ENCODE measurements around the gene ARL9. TPM values are rescaled to one million over a fixed set of nuclear protein-coding genes. Genes with fewer than 3 reads are reported as not detected.

The ARL9 gene
- total RNA-seq, 1 donor from 2014 or later = 0.29 TPM

DNA sequence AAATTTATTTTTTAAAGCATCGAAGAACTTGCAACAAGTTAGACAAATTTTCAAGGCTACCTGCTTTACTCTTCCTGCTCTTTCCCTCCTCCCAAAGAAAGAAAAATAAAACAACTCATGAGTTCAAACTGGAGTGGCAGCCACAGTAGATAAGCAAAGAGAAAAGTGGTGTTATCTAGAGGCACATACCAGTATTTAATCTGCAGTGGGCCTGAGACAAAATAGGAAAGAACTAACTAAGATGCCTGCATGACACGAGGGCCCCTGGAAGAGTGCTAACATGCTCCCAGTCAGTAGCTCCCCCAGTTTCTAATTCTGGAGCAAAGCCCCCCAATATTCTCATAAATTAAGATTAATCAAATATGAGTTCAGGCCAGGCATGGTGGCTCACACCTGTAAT is 7.9 kb downstream of the ARL9 start:
- TF ChIP-seq, protein P1, sequence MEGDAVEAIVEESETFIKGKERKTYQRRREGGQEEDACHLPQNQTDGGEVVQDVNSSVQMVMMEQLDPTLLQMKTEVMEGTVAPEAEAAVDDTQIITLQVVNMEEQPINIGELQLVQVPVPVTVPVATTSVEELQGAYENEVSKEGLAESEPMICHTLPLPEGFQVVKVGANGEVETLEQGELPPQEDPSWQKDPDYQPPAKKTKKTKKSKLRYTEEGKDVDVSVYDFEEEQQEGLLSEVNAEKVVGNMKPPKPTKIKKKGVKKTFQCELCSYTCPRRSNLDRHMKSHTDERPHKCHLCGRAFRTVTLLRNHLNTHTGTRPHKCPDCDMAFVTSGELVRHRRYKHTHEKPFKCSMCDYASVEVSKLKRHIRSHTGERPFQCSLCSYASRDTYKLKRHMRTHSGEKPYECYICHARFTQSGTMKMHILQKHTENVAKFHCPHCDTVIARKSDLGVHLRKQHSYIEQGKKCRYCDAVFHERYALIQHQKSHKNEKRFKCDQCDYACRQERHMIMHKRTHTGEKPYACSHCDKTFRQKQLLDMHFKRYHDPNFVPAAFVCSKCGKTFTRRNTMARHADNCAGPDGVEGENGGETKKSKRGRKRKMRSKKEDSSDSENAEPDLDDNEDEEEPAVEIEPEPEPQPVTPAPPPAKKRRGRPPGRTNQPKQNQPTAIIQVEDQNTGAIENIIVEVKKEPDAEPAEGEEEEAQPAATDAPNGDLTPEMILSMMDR (IDR thresholded peaks at IDR 0.05; ENCODE audit: insufficient read depth, low read length, poor library complexity, severe bottlenecking) = no peak
- no peak for DNase-seq (ENCODE audit: low read depth)
- Histone ChIP-seq H3K27me3 (ENCODE audit: control insufficient read depth, insufficient read depth, low read length) (no peaks in the 10 kb centered on the region), H3K36me3 (ENCODE audit: control insufficient read depth, insufficient read depth, low read length) (no peaks in the 10 kb centered on the region), H3K4me3 (ENCODE audit: low read depth, low read length) (no peak overlapping the region)

DNA sequence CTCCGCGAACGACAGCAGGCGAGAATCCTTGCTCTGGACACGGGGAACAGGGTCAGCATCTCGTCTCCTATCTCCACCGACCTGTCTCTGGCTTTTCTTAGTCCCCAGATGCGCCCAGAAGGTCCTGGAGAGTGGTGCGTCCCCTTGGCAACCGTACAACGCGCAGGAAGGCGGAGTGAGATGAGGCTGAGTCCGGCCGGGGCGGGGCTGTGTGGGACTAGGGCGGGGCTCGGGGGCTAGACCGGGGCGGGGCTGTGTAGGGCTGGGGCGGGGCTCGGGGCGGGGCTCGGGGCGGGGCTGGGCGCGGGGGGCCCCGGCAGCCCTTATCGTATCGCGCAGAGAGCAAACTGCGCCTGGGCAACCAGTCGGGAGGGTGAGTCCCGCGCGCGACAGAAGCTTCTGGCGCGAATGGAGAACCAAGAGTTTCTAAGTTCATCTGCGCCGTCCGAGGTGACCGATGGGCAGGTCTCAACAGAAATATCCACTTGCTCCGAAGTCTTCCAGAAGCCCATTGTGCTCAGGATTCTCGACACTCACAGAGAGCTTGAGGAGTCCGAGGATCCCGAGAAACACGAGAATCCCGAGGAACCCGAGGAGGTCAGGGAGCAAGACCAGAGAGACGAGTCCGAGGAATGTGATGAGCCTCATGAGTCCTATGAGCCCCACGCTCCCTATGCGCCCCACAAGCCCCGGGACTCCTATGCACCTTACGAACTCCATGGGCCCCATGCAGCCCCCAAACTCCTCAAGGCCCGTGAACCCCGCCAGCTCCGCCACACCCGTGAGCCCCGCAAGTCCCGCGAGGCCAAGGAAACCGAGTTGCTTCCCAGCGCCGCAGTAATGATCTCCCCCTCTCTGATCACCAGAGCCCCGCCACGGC is 24.9 kb downstream of the ARL9 start:
- H3K36me3 ChIP-seq (ENCODE audit: control insufficient read depth, insufficient read depth, low read length) = no peaks in the 10 kb centered on the region
- H3K4me3 ChIP-seq (ENCODE audit: low read depth, low read length) = peak overlapping the region; percentile 59
- peak; percentile 49 for DNase-seq (ENCODE audit: low read depth)
- H3K27me3 ChIP-seq (ENCODE audit: control insufficient read depth, insufficient read depth, low read length) = peaks cover 6% of the 10 kb centered on the region
- TF ChIP-seq, protein P1 (IDR thresholded peaks at IDR 0.05; ENCODE audit: insufficient read depth, low read length, poor library complexity, severe bottlenecking) = no peak

- TF ChIP-seq, protein P1 (IDR thresholded peaks at IDR 0.05; ENCODE audit: insufficient read depth, low read length, poor library complexity, severe bottlenecking) = no peak
- DNase-seq (ENCODE audit: low read depth) = no peak
- H3K4me3 ChIP-seq (ENCODE audit: low read depth, low read length) = peak overlapping the region; percentile 59
- peaks cover 6% of the 10 kb centered on the region for H3K27me3 ChIP-seq (ENCODE audit: control insufficient read depth, insufficient read depth, low read length)
- H3K36me3 ChIP-seq (ENCODE audit: control insufficient read depth, insufficient read depth, low read length) = no peaks in the 10 kb centered on the region
Observed at GRCh38 chr4:56531149-56531770, 25.7 kb downstream of the ARL9 start.

DNA sequence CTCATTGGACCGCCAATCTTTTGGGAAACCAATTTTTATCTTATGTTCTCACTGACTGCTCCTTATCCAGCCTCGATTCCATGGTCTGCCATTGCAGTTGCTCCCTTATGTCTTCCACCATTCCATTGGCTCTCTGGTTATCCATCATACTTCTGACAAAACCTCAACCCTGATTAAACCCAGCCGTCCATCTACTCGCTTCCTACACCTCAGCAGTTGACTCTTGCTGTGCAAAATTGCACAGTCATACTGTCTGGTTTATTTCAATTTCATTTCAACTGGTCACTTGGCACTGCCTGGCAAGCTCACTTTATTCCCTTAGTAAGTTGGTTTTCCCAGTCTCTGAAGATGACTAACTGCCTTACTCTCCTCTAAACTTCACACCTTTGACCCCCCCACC is 26.2 kb downstream of the ARL9 start:
- DNase-seq (ENCODE audit: low read depth) = no peak
- TF ChIP-seq, protein P1 (IDR thresholded peaks at IDR 0.05; ENCODE audit: insufficient read depth, low read length, poor library complexity, severe bottlenecking) = no peak
- no peaks in the 10 kb centered on the region for H3K36me3 ChIP-seq (ENCODE audit: control insufficient read depth, insufficient read depth, low read length)
- H3K4me3 ChIP-seq (ENCODE audit: low read depth, low read length) = no peak overlapping the region
- H3K27me3 ChIP-seq (ENCODE audit: control insufficient read depth, insufficient read depth, low read length) = peaks cover 6% of the 10 kb centered on the region

GRCh38 chr4:56532239-56532638 is 26.6 kb downstream of the ARL9 start:
- peaks cover 6% of the 10 kb centered on the region for H3K27me3 ChIP-seq (ENCODE audit: control insufficient read depth, insufficient read depth, low read length)
- TF ChIP-seq, protein P1 (IDR thresholded peaks at IDR 0.05; ENCODE audit: insufficient read depth, low read length, poor library complexity, severe bottlenecking) = no peak
- H3K36me3 ChIP-seq (ENCODE audit: control insufficient read depth, insufficient read depth, low read length) = no peaks in the 10 kb centered on the region
- H3K4me3 ChIP-seq (ENCODE audit: low read depth, low read length) = no peak overlapping the region
- DNase-seq (ENCODE audit: low read depth) = no peak
